CD8-positive, alpha-beta memory T cell (primary cell): Measurements from ENCODE around the gene CLEC19A. TPM values are rescaled to one million over a fixed set of nuclear protein-coding genes. Genes with fewer than 3 reads are reported as not detected.

Source experiments
- CTCF ChIA-PET: fragments of 350-600 bp; sonication (Branson Sonifier 250); formaldehyde crosslinking; loops from one replicate; lab custom pipeline; 2021; ENCODE audit warnings: antibody characterized with exemption; lab: Charles Lee
- POLR2A ChIA-PET: fragments of 350-600 bp; sonication (Branson Sonifier 250); formaldehyde crosslinking; loops from one replicate; lab custom pipeline; 2021; ENCODE audit warnings: antibody characterized with exemption; lab: Charles Lee
- DNase-seq, 5 donors: peaks; one replicate each; pipeline versions ENCODE4 v3.0.0 to v3.0.0-alpha.2; 2020 to 2022; ENCODE audit warnings: mixed read lengths in 1 of 5
- H3K27ac ChIP-seq: one replicate; pipeline ENCODE4 v1.7.0; 2013; ENCODE audit warnings: low read depth, mild to moderate bottlenecking, low read length, moderate library complexity
- H3K27me3 ChIP-seq: 2 replicates; pipeline ENCODE4 v1.7.0; 2013; ENCODE audit warnings: low read length, mild to moderate bottlenecking; ENCODE audit not compliant: insufficient read depth, poor library complexity, severe bottlenecking
- H3K36me3 ChIP-seq: 2 replicates; pipeline ENCODE4 v1.7.0; 2013; ENCODE audit warnings: mild to moderate bottlenecking, low read length, moderate library complexity; ENCODE audit not compliant: insufficient read depth
- H3K4me1 ChIP-seq: 2 replicates; pipeline ENCODE4 v1.7.0; 2013; ENCODE audit warnings: mild to moderate bottlenecking, low read length, moderate library complexity; ENCODE audit not compliant: insufficient read depth
- H3K4me3 ChIP-seq: 2 replicates; pipeline ENCODE4 v1.7.0; 2013; ENCODE audit warnings: mild to moderate bottlenecking, low read length
- H3K9me3 ChIP-seq: 2 replicates; pipeline ENCODE4 v1.7.0; 2013; ENCODE audit warnings: mild to moderate bottlenecking, low read length
- H3K27ac Mint-ChIP-seq, 8 donors: one replicate each; pipeline ENCODE4 v1.8.0; 2020 to 2021; ENCODE audit warnings: mixed read lengths in 8 of 8, mild to moderate bottlenecking in 6 of 8, inconsistent platforms in 3 of 8, moderate library complexity in 3 of 8
- H3K27me3 Mint-ChIP-seq, 2 donors: one replicate each; pipeline ENCODE4 v1.8.0; 2020 to 2021; ENCODE audit warnings: mixed read lengths in 2 of 2, mild to moderate bottlenecking in 1 of 2, moderate library complexity in 1 of 2
- H3K36me3 Mint-ChIP-seq, 3 donors: one replicate each; pipeline ENCODE4 v1.8.0; 2020 to 2021; ENCODE audit warnings: mixed read lengths in 3 of 3, inconsistent platforms in 1 of 3, mild to moderate bottlenecking in 1 of 3
- H3K4me1 Mint-ChIP-seq, 3 donors: one replicate each; pipeline ENCODE4 v1.8.0; 2020 to 2021; ENCODE audit warnings: mixed read lengths in 3 of 3, inconsistent platforms in 1 of 3, mild to moderate bottlenecking in 1 of 3
- H3K4me3 Mint-ChIP-seq, 7 donors: one replicate each; pipeline ENCODE4 v1.8.0; 2020 to 2021; ENCODE audit warnings: mixed read lengths in 7 of 7, mild to moderate bottlenecking in 6 of 7, moderate library complexity in 4 of 7, inconsistent platforms in 2 of 7
- H3K9me3 Mint-ChIP-seq, 5 donors: one replicate each; pipeline ENCODE4 v1.8.0; 2020 to 2022; ENCODE audit warnings: mixed read lengths in 5 of 5, mild to moderate bottlenecking in 3 of 5, moderate library complexity in 2 of 5, inconsistent platforms in 1 of 5
- polyA plus RNA-seq: library from polyadenylated mRNA; unstranded; fragments of 300-500 nt; fragmentation: Illumina TruSeq; gene quantifications from one replicate; pipeline ENCODE4 v1.2.3, GENCODE V29; 2021
- total RNA-seq, 2 experiments: library from RNA; stranded (reverse); gene quantifications; one replicate each; pipeline ENCODE4 v1.2.3, GENCODE V29; 2021

CLEC19A gene
- total and polyA plus RNA-seq, 3 experiments from 2014 or later: not detected

DNA sequence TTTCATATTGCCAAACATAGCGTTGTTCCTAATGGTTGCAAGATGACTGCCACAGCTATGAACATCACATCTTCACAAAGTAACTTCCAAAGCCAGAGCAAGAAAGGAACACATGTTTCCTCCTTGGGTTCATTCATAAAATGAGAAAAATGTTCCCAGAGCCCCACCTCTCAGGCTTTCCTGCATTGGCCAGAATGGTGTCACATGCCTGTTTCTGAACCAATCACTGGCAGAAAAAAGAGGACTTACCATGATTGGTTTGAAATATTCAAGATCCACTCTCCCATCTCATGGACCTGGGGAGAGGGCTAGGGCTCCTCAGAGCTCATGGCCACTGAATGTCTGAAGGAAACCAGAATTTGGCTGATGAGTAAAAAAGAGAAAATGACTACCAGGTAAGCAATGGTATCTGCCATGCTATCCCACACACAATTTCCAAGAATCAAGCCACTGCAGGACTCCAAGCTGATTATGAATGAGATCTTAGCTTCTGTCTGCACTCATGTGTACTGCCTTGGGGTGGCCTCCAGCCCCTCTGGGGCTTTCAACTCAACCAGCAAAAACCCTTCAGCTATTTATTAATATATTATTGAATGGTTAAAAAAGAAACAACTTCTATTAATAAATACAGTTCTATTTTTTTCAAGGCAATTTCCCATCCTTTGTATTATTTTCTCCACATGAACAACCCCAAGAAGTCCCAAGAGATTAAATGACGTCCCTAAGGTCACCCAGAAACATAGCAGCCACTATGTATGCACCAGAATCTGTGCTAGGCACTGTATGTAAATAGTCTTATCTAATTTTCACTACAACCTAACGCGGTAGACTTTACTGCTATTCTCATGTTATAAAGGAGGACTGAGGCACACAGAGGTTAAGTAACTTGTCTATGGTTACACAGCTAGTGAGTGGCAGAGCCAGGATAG, 70.8 kb downstream of the CLEC19A start:
- Mint-ChIP-seq H3K27me3 (peaks cover 0 to 2% of the 10 kb centered on the region in 2 donors), H3K4me3 (no peak overlapping the region), H3K9me3 (peaks cover 0 to 4% (median 0%) of the 10 kb centered on the region in 5 donors), H3K4me1 (no peaks in the 10 kb centered on the region), H3K36me3 (no peaks in the 10 kb centered on the region), H3K27ac (no peak overlapping the region)
- H3K9me3 ChIP-seq: no peaks in the 10 kb centered on the region
- H3K4me3 ChIP-seq: no peak overlapping the region
- H3K4me1 ChIP-seq: no peaks in the 10 kb centered on the region
- DNase-seq: no peak
- CTCF ChIA-PET: no interaction called here
- no peaks in the 10 kb centered on the region for H3K36me3 ChIP-seq
- H3K27ac ChIP-seq: no peak overlapping the region
- H3K27me3 ChIP-seq: no peaks in the 10 kb centered on the region
- POLR2A ChIA-PET: no interaction called here

DNA sequence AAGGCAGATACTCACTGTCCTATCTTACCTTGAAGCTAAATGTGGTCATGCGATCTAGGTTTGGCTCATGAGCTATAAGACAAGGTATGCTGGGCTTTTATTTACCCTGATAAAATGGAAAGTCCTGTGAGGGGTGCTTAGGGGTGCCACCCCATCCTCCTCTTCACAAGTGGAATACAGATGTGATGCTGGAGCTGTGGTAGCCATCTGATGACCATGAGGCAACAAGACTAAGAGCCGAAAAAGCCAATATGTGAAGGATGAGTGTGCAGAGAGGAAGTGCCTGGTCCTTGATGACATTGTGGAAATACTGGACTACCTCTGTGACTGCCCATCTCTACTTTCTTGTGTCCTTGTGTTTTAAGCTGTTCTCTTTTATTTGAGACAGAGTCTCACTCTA, 74.0 kb downstream of the CLEC19A start:
- H3K9me3 ChIP-seq: no peaks in the 10 kb centered on the region
- no peak overlapping the region for H3K27ac ChIP-seq
- no peak overlapping the region for H3K4me3 ChIP-seq
- DNase-seq: no peak
- Mint-ChIP-seq H3K27me3 (peaks cover 0 to 2% of the 10 kb centered on the region in 2 donors), H3K27ac (no peak overlapping the region), H3K9me3 (peaks cover 0 to 4% (median 0%) of the 10 kb centered on the region in 5 donors), H3K36me3 (no peaks in the 10 kb centered on the region), H3K4me3 (no peak overlapping the region), H3K4me1 (no peaks in the 10 kb centered on the region)
- ChIA-PET CTCF (no interaction called here), POLR2A (no interaction called here)
- H3K27me3 ChIP-seq: no peaks in the 10 kb centered on the region
- no peaks in the 10 kb centered on the region for H3K4me1 ChIP-seq
- H3K36me3 ChIP-seq: no peaks in the 10 kb centered on the region

Other genes with a start within 250 kb of the CLEC19A start
- gene COQ7, start 218.1 kb upstream of the CLEC19A start, total RNA-seq: 10 to 100 TPM; 22.4 TPM
- gene COQ7, start 218.1 kb upstream of the CLEC19A start, polyA plus RNA-seq: 13.2 TPM
- 10 to 100 TPM; 15.8 to 17.3 TPM for gene ITPRIPL2, start 171.8 kb upstream of the CLEC19A start, total RNA-seq
- 0.89 TPM for gene ITPRIPL2, start 171.8 kb upstream of the CLEC19A start, polyA plus RNA-seq
- gene SYT17, start 117.5 kb upstream of the CLEC19A start, total RNA-seq: not detected
- gene SYT17, start 117.5 kb upstream of the CLEC19A start, polyA plus RNA-seq: not detected
- not detected for gene TMC5, start 132.2 kb downstream of the CLEC19A start, total RNA-seq
- not detected for gene TMC5, start 132.2 kb downstream of the CLEC19A start, polyA plus RNA-seq
- 10 to 100 TPM; 27.9 to 30.5 TPM for gene GDE1, start 236.4 kb downstream of the CLEC19A start, total RNA-seq
- gene GDE1, start 236.4 kb downstream of the CLEC19A start, polyA plus RNA-seq: 39.8 TPM
- gene CCP110, start 238.2 kb downstream of the CLEC19A start, total RNA-seq: 10 to 100 TPM; 30.1 to 37.4 TPM
- 8.2 TPM for gene CCP110, start 238.2 kb downstream of the CLEC19A start, polyA plus RNA-seq